Chondrocyte (in vitro differentiated cells): ENCODE data around the gene SLC26A3. TPM values are rescaled to one million over a fixed set of nuclear protein-coding genes. Genes with fewer than 3 reads are reported as not detected.

Experiments
- DNase-seq: peaks from one replicate; pipeline ENCODE4 v3.0.0; 2021; ENCODE audit warnings: mixed read lengths, low spot score
- H3K27ac Mint-ChIP-seq: one replicate; pipeline ENCODE4 v1.8.0; 2021; ENCODE audit warnings: mild to moderate bottlenecking, moderate library complexity, mixed read lengths; ENCODE audit not compliant: unreplicated experiment
- H3K27me3 Mint-ChIP-seq: 2 replicates; pipeline ENCODE4 v1.8.0; 2021; ENCODE audit warnings: low read depth, mixed read lengths
- H3K36me3 Mint-ChIP-seq: 2 replicates; pipeline ENCODE4 v1.8.0; 2021; ENCODE audit warnings: low read depth, mixed read lengths
- H3K4me1 Mint-ChIP-seq: 2 replicates; pipeline ENCODE4 v1.8.0; 2021; ENCODE audit warnings: low read depth, mild to moderate bottlenecking, mixed read lengths
- H3K4me3 Mint-ChIP-seq: one replicate; pipeline ENCODE4 v1.8.0; 2021; ENCODE audit warnings: mild to moderate bottlenecking, moderate library complexity, mixed read lengths; ENCODE audit not compliant: unreplicated experiment
- H3K9me3 Mint-ChIP-seq: 2 replicates; pipeline ENCODE4 v1.8.0; 2021; ENCODE audit warnings: low read depth, mixed read lengths
- CTCF ChIP-seq: fragments of 200-600 bp; sonication (generic); IDR thresholded peaks from 2 replicates; pipeline ENCODE4 v1.5.0; 2021; ENCODE audit warnings: antibody characterized with exemption, mild to moderate bottlenecking, moderate library complexity
- total RNA-seq: library from RNA; stranded (reverse); gene quantifications from 3 replicates; pipeline ENCODE4 v1.2.1, GENCODE V29; 2021

SLC26A3 gene
- total RNA-seq, 1 donor from 2014 or later: not detected

GRCh38 chr7:107837145-107837512 lies 34.1 kb upstream of the SLC26A3 start:
- Mint-ChIP-seq H3K27ac (no peak overlapping the region), H3K27me3 (peaks cover 38% of the 10 kb centered on the region), H3K4me1 (no peaks in the 10 kb centered on the region), H3K9me3 (no peaks in the 10 kb centered on the region), H3K36me3 (peaks cover 2% of the 10 kb centered on the region), H3K4me3 (no peak overlapping the region)
- no peak for TF ChIP-seq CTCF
- DNase-seq: no peak

- no peak for TF ChIP-seq CTCF
- Mint-ChIP-seq H3K27ac (no peak overlapping the region), H3K9me3 (no peaks in the 10 kb centered on the region), H3K4me1 (no peaks in the 10 kb centered on the region), H3K27me3 (peaks cover 42% of the 10 kb centered on the region), H3K4me3 (no peak overlapping the region), H3K36me3 (peaks cover 2% of the 10 kb centered on the region)
- DNase-seq: no peak
Observed at GRCh38 chr7:107836237-107837144, 33.5 kb upstream of the SLC26A3 start.

- Mint-ChIP-seq H3K27me3 (peaks cover 44% of the 10 kb centered on the region), H3K27ac (no peak overlapping the region), H3K4me1 (no peaks in the 10 kb centered on the region), H3K9me3 (no peaks in the 10 kb centered on the region), H3K36me3 (no peaks in the 10 kb centered on the region), H3K4me3 (no peak overlapping the region)
- no peak for TF ChIP-seq CTCF
- no peak for DNase-seq
Observed at GRCh38 chr7:107834401-107834800, 31.4 kb upstream of the SLC26A3 start.

GRCh38 chr7:107833684-107834106 lies 30.7 kb upstream of the SLC26A3 start:
- no peaks in the 10 kb centered on the region for H3K9me3 Mint-ChIP-seq
- TF ChIP-seq CTCF: no peak
- H3K27me3 Mint-ChIP-seq: peaks cover 44% of the 10 kb centered on the region
- H3K4me3 Mint-ChIP-seq: no peak overlapping the region
- no peaks in the 10 kb centered on the region for H3K36me3 Mint-ChIP-seq
- DNase-seq: no peak
- H3K27ac Mint-ChIP-seq: no peak overlapping the region
- H3K4me1 Mint-ChIP-seq: no peaks in the 10 kb centered on the region

- Mint-ChIP-seq H3K4me1 (no peaks in the 10 kb centered on the region), H3K27me3 (peaks cover 31% of the 10 kb centered on the region), H3K27ac (no peak overlapping the region), H3K4me3 (no peak overlapping the region), H3K9me3 (no peaks in the 10 kb centered on the region), H3K36me3 (no peaks in the 10 kb centered on the region)
- no peak for DNase-seq
- TF ChIP-seq CTCF: no peak
Observed at GRCh38 chr7:107830420-107830819, 27.4 kb upstream of the SLC26A3 start.
